Medulla oblongata (tissue), 1 donor: ENCODE measurements around the gene TSPAN18.

ENCODE experiments used
- DNase-seq: peaks from one replicate; pipeline ENCODE4 v3.0.0-alpha.2; 2015; ENCODE audit errors: extremely low spot score

Gene TSPAN18

DNA sequence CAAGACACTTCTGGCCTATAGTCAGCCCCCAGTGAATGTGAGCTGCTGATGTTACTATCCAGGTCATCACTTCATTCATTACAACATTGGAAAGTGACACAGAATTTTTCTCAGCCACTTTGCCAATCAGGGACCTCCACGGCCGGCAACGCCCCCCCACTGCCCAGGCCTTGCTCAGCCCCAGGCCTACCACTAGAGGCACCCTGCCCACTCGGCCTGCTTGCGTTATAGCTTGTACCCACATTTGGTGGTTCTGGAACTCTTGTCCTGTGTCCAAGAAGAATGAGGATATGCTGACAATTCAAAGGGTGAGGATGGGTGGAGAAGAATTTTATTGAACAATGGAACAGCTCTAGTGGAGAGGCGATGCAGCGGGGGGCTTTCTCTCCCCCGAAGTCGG is 96.2 kb downstream of the TSPAN18 start:
- DNase-seq = no peak

DNA sequence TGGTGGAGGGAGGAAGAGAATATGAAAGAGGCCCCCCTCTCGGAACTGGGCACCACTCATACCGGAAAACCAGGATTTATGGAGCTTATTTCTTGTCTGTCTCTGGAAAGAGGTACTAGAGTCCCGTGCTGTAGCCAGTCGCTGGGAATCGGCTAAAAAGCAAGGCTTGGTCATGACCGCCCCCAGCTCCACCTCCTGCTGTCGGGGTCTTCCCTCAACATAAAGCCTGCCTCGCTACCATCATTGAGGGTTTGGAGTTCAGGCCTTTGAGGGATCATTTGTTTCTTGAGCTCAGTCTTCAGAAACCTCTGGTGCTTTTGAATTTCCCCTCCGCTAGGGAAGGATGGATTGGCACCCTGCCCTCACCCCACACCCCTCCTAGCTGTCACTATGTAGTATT is 97.1 kb downstream of the TSPAN18 start:
- no peak for DNase-seq

DNA sequence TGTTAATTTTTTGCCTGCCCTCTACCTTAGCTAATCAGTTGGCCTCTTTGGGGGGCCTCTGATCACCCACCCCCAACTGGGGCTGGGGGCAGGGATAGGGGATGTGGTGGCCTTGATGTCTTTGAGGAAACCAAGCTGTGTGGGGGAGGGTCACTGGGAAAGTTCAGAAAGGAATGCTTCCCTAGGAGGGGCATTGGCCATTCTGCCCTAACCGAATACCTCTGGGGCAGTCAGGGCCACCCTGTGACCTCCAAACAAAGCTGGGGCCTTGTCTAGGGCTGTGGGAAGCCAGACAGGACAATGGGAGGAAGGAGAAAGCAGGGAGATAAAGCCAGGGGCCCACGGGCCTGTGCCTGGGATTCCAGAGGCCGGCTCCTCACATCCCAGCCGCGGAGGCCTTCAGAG is 97.5 kb downstream of the TSPAN18 start:
- DNase-seq = no peak

DNA sequence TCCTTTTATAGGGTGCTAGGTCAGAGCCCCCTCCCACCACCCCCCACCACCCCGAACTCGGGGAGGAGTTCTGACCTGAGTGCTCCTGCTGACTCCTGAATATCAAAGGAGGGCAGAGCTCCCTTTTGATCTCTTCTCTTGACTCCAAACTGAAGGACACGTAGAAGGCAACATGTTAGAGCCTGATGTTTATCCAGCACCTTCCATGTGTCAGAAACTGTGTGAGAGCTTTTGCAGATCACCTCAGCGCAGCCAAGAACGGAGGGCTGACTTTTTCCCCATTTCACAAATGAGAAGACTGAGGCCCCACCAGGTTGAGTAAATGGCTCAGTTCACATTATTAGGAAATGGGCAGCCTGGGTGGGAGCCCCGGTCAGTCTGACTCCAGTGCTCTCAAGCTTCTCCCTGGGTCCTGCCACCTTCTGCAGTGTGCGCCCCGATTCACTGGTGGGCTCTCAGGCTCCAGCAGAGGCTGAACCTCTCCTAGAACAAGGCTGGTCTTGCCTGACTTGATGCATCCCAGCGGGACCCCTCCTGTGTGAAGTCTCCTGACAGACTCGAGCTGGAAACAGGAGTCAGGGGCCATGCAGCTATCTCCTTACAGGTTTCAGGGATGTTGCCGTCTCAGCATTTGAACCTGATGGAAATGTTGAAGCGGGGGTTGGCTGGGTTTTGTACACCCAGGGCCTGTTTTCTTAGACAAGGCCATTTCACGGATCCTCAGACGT is 98.5 kb downstream of the TSPAN18 start:
- DNase-seq = no peak

DNA sequence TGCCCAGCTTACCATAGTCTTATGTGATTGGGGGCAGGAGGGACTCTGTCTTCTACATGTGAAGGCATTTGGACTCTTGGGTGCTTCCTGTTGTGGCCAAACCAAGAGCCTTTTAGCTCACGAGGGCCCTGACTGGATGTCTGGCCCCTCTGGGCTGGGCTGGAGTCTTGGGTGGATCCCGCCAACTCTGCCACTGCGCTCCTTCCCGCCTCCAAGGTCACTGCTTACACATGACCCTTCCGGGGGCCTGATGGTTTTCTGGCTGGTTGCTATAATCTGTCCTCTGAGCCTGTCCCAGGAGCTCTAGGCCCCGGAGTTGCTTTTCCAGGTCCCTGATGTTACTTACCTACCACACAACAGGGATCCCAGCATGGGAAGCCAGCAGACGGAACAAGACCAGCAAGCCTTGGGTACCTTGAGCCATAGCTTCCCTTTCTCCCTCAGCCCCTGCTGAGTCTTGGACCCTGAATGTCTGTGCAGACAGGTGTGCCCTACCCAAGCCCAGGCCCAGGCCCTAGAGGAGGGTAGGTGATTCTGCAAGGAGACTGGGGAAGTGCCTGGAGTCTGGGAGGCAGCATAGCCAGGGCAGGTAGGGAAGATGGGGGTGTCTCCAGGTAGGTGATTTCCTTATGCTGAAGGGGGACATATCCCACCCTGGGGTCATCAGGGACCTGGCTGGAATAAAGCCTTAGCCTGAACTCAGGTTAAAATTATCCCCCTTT is 100.3 kb downstream of the TSPAN18 start:
- no peak for DNase-seq

DNA sequence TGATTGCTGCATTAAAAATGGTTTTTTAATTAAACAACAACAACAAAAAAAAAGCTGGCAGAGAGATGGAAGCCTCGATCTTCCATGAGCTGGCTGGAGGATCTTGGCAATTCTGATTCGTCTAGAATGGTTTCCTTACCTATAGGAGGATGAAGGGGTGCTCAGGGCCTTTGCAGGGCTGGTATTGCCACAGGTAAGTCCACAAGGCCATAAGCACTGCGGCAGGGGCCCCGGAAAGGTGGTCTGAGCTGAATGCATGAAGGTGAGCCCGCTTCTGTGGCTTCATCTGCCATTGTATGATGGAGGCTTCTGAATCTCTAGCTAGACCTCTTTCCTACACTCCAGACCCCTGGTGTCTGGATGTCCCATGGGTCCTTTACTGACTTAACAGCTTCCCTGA is 101.5 kb downstream of the TSPAN18 start:
- no peak for DNase-seq

DNA sequence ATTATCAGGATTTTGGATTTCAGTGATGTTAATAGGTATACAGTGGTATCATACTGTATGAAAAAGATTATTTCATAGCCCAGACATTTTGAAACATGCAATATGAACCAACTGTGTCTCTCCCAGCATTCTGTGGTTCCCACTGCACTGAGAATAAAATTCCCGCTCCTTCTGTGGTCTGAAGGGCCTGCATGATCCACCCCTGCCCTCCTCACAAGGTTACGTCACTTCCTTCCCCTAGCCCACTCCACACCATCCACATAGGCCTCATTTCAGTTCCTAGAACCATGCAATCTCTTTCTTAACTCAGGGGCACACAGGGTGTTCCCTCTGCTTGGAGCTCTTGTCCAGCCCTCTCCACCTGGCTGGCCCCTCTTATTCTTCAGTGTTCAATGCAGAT is 103.1 kb downstream of the TSPAN18 start:
- DNase-seq = no peak

DNA sequence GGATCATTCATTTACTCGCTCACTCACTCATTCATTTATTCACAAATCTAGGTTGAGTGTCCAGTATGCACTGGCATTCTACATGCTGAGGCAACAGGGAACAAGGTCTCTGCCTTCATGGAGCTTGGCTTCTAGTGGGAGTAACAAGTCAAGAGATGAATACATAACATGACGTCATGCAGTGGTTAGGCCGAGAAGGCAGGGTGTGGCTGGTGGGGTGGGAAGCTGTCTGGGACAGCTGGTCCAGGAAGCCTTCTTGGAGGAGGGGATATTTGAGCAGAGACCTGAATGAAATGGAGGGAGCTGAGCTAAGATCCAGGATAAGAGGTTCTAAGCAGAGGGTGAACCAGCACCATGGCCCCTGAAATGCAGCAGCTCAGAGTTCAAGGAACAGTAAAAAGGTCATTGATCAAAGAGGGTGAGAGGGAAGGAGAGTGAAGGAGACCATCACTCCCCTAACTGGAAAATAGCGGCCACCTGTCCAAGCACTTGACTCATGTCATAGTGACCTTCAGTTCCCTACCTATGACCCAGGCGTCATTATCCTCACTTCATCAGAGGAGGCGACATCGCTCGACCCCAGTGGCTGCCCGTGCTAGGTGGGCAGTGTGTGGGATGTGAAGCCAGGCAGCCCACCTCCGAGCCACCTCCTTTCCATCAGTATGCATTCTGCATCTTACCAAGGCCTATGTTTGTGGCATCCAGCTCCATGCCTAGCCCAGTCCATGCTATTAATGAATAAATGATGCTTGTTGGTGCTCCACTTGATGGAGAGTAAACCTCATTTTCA is 105.0 kb downstream of the TSPAN18 start:
- no peak for DNase-seq

DNA sequence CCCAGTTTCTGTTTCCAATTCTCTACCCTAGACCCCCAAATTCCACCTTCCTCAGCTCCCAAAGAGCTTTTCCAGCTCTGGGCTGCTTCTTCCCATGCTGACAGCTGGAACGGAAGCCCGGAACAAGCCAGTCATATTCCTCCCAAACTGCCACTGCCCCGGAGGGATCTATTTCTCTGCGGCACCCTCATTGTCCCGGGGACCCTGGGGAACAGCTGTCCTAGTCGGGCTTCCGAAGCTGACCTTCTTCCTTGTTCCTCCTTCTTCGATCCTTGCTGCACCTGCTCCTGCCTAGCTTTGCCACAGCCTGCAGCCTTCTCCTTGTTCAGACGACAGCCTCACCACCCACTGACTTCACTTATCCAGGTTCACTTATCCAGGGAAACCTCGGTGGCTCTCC is 105.7 kb downstream of the TSPAN18 start:
- DNase-seq = no peak

DNA sequence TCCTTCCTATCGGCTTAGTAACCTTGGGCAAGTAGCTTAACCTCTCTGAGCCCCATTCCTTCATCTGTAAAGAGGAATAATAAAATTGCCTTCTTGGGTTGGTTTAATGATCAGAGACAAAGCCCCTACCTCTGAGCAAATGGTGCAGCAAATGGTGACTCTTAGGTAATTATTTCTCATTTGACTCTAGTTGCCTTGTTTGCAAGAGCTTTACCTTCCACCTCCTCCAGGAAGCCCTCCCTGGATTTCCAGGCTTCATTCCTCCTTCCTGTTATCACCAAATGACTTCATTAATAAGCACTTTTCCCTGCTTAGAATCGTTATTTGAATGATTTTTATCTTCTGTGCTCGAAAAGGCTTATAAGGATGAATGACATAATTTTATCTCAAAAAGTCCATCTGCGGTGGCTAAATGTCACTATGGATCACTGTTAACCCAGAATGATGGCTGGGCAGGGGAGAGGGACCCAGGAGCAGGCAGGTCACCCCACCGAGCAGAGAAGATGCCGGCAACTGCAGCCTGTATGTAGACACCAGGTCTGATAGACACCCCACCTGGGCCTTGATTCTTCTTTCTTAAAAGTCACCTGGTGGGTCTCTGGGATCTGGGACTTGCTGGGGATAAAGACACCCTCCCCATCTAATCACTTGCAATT is 106.6 kb downstream of the TSPAN18 start:
- DNase-seq = no peak

DNA sequence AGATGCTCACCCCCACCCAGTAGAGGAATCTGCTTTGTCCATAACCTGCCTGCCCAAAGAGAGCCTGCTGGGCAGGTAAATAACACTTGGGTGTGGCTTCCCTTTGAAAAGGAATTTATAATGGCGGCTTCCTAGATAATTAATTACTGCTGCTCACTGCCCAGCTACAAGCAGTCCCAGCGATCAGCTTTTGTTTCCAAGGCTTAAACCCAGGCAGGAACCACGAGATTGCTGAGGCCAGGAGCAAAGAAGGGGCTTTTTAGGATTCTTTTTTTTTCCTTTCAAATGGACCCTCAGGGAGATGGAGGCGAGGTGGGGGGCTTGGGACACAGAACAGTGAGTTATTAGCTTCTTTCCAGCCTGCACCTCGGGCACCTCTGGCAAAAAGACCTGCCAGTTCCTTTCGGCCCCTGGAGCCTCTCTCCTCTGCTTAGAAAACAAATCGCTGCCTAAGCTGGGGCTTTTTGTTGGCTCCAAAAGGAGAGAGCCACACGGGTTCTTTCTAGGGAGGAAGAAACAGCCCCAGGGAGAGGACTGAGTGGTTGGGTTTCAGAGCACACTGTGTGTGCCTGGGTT is 107.2 kb downstream of the TSPAN18 start:
- DNase-seq = peak; percentile 19

DNA sequence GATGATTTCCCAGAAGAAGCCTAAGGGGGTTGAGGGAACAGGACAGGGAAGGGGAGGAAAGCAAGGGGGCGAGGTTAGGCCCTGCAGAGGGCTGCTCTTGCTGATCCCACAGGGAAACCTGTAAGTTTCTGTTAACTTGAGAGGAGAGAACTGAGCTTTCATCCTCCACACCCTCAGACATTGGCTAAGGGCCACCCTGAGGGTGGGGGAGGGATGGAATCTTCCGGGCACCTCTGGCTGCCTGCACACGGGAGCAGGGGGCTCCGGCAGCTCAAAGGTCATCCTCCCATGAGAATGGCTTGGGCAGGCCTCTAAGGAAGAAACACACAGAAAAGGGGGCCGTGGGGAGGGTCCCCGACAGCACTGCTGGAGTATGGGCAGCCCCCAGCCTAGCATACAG is 108.1 kb downstream of the TSPAN18 start:
- DNase-seq = no peak

DNA sequence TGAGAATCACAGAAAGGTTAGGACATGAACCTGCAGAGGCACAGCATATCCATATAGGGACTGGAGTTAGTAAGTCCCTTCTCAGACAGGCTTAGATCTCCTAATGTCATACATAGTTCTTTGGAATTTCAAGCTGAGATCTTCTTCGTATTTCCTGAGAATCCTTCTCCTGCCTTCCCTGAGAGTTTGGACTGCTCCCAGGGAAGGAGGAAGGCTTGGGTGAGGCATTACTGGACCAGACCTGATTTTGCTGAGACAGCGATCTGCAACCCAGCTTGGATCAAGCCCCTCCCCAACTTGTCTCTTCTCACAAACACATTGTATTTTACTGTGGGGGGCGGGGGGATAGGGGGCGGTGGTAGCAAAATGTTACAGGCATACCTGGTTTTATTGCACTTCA is 108.5 kb downstream of the TSPAN18 start:
- no peak for DNase-seq

DNA sequence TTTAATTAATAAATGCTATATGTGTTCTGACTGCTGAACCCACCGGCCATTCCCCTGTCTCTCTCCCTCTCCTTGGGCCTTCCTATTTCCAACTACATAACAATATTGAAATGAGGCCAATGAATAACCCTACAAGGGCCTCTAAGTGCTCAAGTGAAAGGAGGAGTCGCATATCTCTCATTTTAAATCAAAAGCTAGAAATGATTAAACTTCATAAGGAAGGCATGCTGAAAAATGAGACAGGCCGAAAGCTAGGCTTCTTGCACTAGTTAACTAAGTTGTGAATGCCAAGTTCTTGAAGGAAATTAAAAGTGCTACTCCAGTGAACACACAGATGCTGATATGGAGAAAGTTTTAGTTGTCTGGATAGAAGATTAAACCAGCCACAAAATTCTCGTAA is 109.2 kb downstream of the TSPAN18 start:
- DNase-seq = no peak

DNA sequence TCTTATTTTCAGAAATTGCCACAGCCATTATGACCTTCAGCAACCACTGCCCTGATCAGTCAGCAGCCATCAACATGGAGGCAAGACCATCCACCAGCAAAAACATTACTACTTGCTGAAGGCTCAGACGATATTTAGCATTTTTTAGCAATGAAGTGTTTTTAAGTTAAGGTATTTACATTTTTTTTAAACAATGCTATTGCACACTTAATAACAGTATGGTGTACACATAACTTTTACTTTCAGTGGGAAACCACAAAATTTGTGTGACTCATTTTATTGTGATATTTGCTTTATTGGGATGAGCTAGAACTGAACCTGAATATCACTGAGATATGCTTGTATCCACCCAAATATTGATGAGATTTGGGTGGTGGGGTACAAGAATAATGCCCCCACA is 110.9 kb downstream of the TSPAN18 start:
- DNase-seq = no peak

DNA sequence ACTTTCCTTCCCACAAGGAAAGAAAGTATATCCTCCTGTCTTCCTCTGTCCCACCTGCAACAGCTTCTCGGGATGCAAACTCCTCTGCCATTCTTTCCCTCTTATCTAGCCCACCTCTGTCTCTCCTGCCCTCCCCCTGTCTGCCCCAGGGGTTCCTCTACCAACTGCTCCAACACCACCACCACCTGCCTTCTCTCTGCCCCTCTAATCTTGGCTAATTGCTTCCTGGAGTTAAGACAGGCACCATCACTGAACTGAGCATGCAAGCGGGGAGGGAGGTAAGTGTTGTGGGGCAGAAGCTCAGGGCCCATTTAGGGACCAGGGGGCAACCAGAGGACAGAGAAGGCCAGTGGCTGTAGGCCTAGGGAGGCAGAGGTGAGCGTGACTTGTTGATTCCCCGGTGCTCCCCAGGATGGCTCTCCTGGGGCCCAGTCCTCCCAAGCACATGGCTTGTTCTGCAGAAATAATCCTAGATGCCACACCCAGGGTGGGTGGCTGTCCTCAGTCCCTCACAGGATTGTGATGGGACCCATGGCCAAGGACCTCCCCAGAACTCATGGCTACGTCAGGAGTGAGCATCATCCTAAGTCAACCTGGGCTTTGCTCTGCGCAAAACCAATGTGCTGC is 112.8 kb downstream of the TSPAN18 start:
- no peak for DNase-seq

DNA sequence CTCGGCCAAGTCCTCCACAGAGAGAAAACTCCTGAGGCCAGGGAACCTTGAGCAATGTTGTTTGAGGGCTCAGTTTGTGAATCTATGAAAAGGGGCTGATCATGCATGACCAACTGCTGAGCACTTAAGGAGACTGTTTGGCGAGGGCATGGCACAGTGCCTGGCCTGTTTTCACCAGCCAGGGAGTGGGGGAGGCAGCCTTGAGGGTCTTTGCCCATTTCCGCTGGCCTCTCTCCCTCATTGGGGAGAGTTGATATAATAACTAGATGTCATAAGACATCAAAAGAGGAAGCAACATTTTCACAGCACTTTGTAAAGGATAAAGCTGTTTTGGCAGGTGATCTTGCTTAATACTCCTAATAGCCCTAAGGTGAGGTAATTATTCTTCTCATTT is 113.3 kb downstream of the TSPAN18 start:
- DNase-seq = no peak

DNA sequence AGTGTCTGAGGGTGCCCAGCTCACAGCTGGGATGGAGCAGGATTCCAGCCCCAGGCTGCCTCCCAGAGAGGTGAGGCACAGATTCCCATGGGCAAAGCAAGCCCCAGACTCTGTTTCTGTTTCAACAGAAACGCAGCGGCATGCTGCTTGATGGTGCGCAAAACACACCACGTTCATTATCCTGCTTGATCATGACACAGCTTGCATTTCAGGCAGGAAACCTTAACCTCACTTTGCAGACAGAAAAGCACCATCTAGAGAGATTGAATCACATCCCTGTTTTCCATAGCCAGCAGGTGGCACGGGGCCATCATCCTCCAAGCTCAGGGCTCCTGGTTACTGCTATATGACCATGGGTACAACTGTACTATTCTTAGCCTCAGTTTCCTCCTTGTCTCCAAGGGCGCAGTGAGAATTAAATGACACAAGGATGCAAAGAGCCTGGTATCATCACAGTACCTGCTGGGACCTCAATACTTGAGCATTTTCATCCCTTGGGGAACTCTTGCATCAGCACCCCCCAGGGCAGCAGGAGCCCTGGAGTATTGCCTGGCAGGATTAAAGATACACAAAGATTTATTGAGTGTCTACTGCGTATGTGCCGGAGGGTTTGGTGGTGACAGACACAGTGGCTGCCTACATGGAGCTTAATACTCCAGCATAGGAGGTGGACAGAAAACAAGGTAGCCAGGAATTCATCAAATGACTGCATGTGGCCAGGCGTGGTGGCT is 113.9 kb downstream of the TSPAN18 start:
- no peak for DNase-seq

DNA sequence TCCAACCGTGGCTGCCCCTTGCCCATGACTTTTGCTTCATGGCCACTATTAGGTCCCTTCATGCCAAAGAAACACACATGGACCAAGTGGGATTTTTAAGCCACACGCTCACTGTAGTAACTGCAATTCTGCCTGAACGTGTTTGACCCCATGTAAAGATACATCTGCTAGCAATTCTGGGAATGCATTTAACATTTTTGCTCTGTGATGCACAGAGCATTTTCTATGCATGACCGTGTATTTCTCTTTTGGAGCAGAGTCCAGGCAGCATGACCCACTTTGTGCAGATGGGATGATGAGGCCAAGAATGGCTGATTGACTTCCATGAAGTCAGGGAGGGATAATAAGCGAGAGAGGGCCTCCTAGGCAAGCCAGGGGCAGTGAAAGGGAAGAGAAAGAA is 115.5 kb downstream of the TSPAN18 start:
- DNase-seq = no peak

DNA sequence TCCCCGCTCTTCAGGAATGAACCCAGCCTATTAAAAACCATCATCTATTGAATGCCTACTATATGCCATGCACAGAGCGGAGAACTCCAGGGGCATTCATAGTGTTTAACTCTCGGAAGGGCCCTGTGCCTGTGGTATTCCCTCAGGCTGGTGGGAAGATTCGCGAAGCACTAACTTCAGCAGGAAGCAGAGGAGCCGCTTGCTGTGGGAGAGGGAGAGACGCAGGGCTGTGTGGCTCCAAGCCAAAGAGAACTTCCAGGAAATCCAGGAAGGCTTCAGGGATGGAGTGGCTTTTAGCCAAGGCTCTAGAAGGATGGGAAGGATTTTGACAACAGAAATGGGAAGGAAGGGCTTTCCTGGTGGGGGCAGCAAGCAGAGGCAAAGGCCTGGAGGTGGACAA is 120.1 kb downstream of the TSPAN18 start:
- no peak for DNase-seq

DNA sequence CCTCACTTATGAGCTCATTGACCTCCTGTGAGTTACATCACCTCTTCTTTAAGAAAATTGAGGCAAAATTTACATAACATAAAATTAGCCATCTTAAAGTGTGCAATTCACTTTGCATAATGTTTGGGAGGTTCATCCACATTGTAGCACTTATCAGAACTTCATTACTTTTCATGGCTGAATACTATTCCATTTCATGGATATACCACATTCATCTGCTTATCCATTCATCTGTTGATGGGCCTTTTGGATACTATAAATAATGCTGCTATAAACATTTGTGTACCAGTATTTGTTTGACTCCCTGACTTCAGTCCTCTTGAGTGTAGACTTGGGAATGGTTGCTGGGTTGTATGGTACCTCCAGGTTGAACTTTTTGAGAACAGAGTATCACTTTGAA is 120.6 kb downstream of the TSPAN18 start:
- no peak for DNase-seq
